OCI-LY3 (cell line): ENCODE results near the gene NUDT17.

Experiments
- H2AFZ ChIP-seq: fragments of 200-600, 300-600 bp; shearing (Covaris generic); 2 replicates; pipeline ENCODE4 v1.6.0; 2014; ENCODE audit warnings: antibody characterized with exemption, low read depth, low read length
- H3K27ac ChIP-seq: fragments of 200-600, 300-600 bp; sonication (generic); 2 replicates; pipeline ENCODE4 v1.5.1; 2014; ENCODE audit warnings: mild to moderate bottlenecking, low read length, moderate library complexity, mixed read lengths
- H3K27me3 ChIP-seq: fragments of 200-600, 300-600 bp; sonication (generic); 2 replicates; pipeline ENCODE4 v1.6.1; 2014; ENCODE audit warnings: low read depth, low read length, mixed read lengths
- H3K36me3 ChIP-seq: fragments of 200-600, 300-600 bp; sonication (generic); replicated peaks from 2 replicates; pipeline ENCODE3; 2014; ENCODE audit warnings: low read depth, low read length, mixed read lengths
- H3K4me1 ChIP-seq: fragments of 300-600, 200-600 bp; sonication (generic); 2 replicates; pipeline ENCODE4 v1.6.1; 2014; ENCODE audit warnings: low read length, mixed read lengths
- H3K4me2 ChIP-seq: fragments of 200-600, 300-600 bp; sonication (generic); 2 replicates; pipeline ENCODE4 v1.6.1; 2014; ENCODE audit warnings: low read length, mixed read lengths
- H3K4me3 ChIP-seq: fragments of 300-600, 200-600 bp; sonication (generic); 2 replicates; pipeline ENCODE4 v1.5.1; 2014; ENCODE audit warnings: antibody characterized with exemption, mild to moderate bottlenecking, low read length, moderate library complexity
- H3K79me2 ChIP-seq: fragments of 300-600, 200-600 bp; shearing (Covaris generic); 2 replicates; pipeline ENCODE4 v1.6.1; 2014; ENCODE audit warnings: mild to moderate bottlenecking, low read length, mixed read lengths
- H3K9ac ChIP-seq: fragments of 300-600, 200-600 bp; shearing (Covaris generic); 2 replicates; pipeline ENCODE4 v1.6.0; 2014; ENCODE audit warnings: mild to moderate bottlenecking, low read length, moderate library complexity
- H3K9me3 ChIP-seq: fragments of 200-600, 300-600 bp; shearing (Covaris generic); 2 replicates; pipeline ENCODE4 v1.6.1; 2014; ENCODE audit warnings: low read length, mixed read lengths; ENCODE audit not compliant: insufficient read depth
- H4K20me1 ChIP-seq: fragments of 200-600, 300-600 bp; sonication (generic); 2 replicates; pipeline ENCODE4 v1.6.1; 2016; ENCODE audit warnings: low read length, mixed read lengths; ENCODE audit not compliant: insufficient read depth
- CTCF ChIP-seq: fragments of 200-600, 300-600 bp; sonication (generic); IDR thresholded peaks from 2 replicates; pipeline ENCODE4 v1.5.1; 2014; ENCODE audit warnings: antibody characterized with exemption, low read length, low read depth
- EZH2phosphoT487 ChIP-seq: fragments of 200-600 bp; shearing (Covaris generic); IDR thresholded peaks from 2 replicates; pipeline ENCODE4 v1.6.1; 2018; ENCODE audit warnings: antibody characterized with exemption, mixed run types, low read depth

Gene NUDT17

GRCh38 chr1:145845514-145846161 is at the start of gene NUDT17:
Gene NUDT17 (plus strand): TSS chr1:145845630. CDS start chr1:145845641, 11 bp downstream.
- Histone ChIP-seq H3K9me3 (no peaks in the 10 kb centered on the region), H3K4me2 (peak within 1 kb of the TSS; percentile 99), H3K36me3 (peaks cover 76% of the 10 kb centered on the region), H3K79me2 (peaks cover 4% of the 10 kb centered on the region; the same call in 1 of the 2 replicates), H4K20me1 (no peaks in the 10 kb centered on the region), H3K4me1 (peaks cover 32% of the 10 kb centered on the region), H2AFZ (peak within 1 kb of the TSS; percentile 69), H3K27ac (peak within 1 kb of the TSS; percentile 96), H3K27me3 (no peaks in the 10 kb centered on the region), H3K4me3 (peak within 1 kb of the TSS; percentile 86), H3K9ac (peak within 1 kb of the TSS; percentile 97)
- TF ChIP-seq EZH2phosphoT487 (no peak), CTCF (peak; percentile 99)

- no peak for TF ChIP-seq CTCF
- no peak for TF ChIP-seq EZH2phosphoT487
- Histone ChIP-seq H3K27me3 (no peaks in the 10 kb centered on the region), H3K36me3 (peaks cover 38% of the 10 kb centered on the region), H4K20me1 (peaks cover 22% of the 10 kb centered on the region; the same call in 1 of the 2 replicates), H3K9me3 (peaks cover 24% of the 10 kb centered on the region), H3K9ac (no peak overlapping the region), H3K4me3 (no peak overlapping the region), H2AFZ (no peak overlapping the region), H3K79me2 (peaks cover 64% of the 10 kb centered on the region), H3K4me1 (peaks cover 17% of the 10 kb centered on the region), H3K27ac (no peak overlapping the region), H3K4me2 (no peak overlapping the region)
Measured at GRCh38 chr1:145796753-145797152, 48.7 kb upstream of the NUDT17 start.

GRCh38 chr1:145799806-145800205 is 45.6 kb upstream of the NUDT17 start:
- peaks cover 24% of the 10 kb centered on the region for H3K9me3 ChIP-seq
- peaks cover 38% of the 10 kb centered on the region for H3K36me3 ChIP-seq
- peaks cover 38% of the 10 kb centered on the region for H4K20me1 ChIP-seq
- H3K4me2 ChIP-seq, result no peak overlapping the region
- no peak for TF ChIP-seq EZH2phosphoT487
- TF ChIP-seq CTCF, result no peak
- no peak overlapping the region for H3K9ac ChIP-seq
- no peak overlapping the region for H3K27ac ChIP-seq
- H3K79me2 ChIP-seq, result peaks cover 76% of the 10 kb centered on the region
- H3K4me3 ChIP-seq, result no peak overlapping the region
- H3K4me1 ChIP-seq, result peaks cover 12% of the 10 kb centered on the region; the same call in 1 of the 2 replicates
- no peak overlapping the region for H2AFZ ChIP-seq
- no peaks in the 10 kb centered on the region for H3K27me3 ChIP-seq

- Histone ChIP-seq H3K27ac (no peak overlapping the region), H3K36me3 (peaks cover 9% of the 10 kb centered on the region), H3K9me3 (no peaks in the 10 kb centered on the region), H3K4me3 (no peak overlapping the region), H2AFZ (no peak overlapping the region), H3K4me1 (peaks cover 12% of the 10 kb centered on the region; the same call in 1 of the 2 replicates), H3K9ac (no peak overlapping the region), H3K27me3 (no peaks in the 10 kb centered on the region), H3K79me2 (peaks cover 95% of the 10 kb centered on the region), H4K20me1 (peaks cover 61% of the 10 kb centered on the region), H3K4me2 (no peak overlapping the region)
- TF ChIP-seq CTCF (no peak), EZH2phosphoT487 (no peak)
Measured at GRCh38 chr1:145804235-145805045, 41.0 kb upstream of the NUDT17 start.
